ENCODE data around the gene PICALM.
"Not testable (repeated sequence)": the region's sequence is repeated elsewhere in the genome, so short reads cannot be mapped to it uniquely, and the experiment has no call there.

Gene PICALM

DNA sequence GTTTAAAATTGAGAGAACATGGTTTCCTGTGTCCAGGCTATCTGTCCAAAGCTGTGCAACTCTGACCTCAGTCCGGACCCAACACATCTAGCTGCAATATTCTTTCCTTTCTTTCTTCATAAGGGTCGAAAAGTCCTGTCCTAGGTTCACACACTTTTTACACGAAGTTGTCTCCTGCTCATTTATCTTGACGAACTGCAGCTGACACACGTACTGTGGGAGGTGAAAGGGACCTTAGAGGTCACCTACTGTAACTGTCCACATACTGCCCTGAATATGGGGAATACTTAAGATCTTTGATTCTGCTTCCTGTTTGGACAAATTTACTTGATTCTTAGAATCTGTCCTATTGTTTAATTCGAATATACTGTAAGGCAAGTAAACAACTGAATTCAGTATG lies 107.8 kb downstream of the PICALM start:
- no peak overlapping the region for H3K4me3 ChIP-seq (ENCODE audit: low read depth, low read length)
- POLR2A ChIA-PET, result no interaction called here
- no peak for DNase-seq (ENCODE audit: low read depth, low spot score)
- TF ChIP-seq, protein P1, sequence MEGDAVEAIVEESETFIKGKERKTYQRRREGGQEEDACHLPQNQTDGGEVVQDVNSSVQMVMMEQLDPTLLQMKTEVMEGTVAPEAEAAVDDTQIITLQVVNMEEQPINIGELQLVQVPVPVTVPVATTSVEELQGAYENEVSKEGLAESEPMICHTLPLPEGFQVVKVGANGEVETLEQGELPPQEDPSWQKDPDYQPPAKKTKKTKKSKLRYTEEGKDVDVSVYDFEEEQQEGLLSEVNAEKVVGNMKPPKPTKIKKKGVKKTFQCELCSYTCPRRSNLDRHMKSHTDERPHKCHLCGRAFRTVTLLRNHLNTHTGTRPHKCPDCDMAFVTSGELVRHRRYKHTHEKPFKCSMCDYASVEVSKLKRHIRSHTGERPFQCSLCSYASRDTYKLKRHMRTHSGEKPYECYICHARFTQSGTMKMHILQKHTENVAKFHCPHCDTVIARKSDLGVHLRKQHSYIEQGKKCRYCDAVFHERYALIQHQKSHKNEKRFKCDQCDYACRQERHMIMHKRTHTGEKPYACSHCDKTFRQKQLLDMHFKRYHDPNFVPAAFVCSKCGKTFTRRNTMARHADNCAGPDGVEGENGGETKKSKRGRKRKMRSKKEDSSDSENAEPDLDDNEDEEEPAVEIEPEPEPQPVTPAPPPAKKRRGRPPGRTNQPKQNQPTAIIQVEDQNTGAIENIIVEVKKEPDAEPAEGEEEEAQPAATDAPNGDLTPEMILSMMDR (IDR thresholded peaks at IDR 0.05; ENCODE audit: insufficient read depth, low read length, missing control alignments), result no peak
- CTCF ChIA-PET, result interaction anchor here (1.0 kb wide), 1 partner anchor 106 kb away, joined by 4 read pairs; the partner anchor contains the start of gene CCDC83

DNA sequence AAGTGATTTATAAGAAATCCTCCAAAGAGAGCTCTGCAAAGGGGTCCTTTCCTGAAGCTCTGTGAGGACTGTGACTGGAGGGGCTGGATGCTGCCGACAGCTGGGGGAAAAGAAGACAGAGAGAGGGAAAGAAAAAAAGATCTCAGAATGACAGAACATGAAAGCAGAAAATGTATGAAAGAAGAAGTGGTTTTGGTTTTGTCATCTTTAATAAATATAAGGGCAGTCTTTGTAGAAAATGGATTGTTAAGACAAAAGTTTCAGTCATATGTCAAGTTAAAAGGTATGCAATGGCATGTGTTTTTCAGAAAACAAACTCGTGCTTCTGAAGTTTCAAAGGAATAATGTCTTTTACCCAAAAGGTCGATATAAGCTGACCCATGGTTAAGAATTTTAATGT lies 108.2 kb downstream of the PICALM start:
- no peak for DNase-seq (ENCODE audit: low read depth, low spot score)
- POLR2A ChIA-PET, result no interaction called here
- no peak overlapping the region for H3K4me3 ChIP-seq (ENCODE audit: low read depth, low read length)
- TF ChIP-seq, protein P1 (IDR thresholded peaks at IDR 0.05; ENCODE audit: insufficient read depth, low read length, missing control alignments), result no peak
- CTCF ChIA-PET, result no interaction called here

DNA sequence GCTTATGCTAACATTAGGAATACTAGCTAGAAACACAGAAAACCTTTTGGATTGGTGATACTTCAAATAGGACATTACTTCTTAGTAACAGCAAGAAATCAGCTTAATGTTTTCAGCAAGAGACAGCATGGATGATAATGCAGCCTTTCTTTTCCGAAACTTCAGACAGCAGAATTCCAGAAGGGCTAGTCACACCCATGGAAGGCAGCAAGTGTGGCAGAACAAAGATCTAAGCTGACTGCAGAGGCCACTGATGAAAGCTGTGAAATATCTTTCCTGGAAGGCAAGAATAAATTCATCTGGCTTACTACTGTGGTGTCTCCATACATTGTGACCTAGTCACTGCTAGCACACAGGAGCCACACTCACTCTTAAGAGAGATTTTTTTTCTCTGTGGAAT lies 113.4 kb downstream of the PICALM start:
- ChIA-PET CTCF (interaction anchor here (0.8 to 2.0 kb wide), 9 partner anchors 12 to 345 kb away, joined by 3 to 6 read pairs (median 3); partner anchors contain the start of gene CCDC83), POLR2A (interaction anchor here (1.2 to 1.5 kb wide), 3 partner anchors 14 to 289 kb away, joined by 3 to 6 read pairs (median 5); partner anchors contain the start of genes CCDC83 and EED)
- TF ChIP-seq, protein P1 (IDR thresholded peaks at IDR 0.05; ENCODE audit: insufficient read depth, low read length, missing control alignments), result no peak
- no peak overlapping the region for H3K4me3 ChIP-seq (ENCODE audit: low read depth, low read length)
- peak; percentile 61 for DNase-seq (ENCODE audit: low read depth, low spot score)

- POLR2A ChIA-PET, result no interaction called here
- CTCF ChIA-PET, result interaction anchor here (2.4 kb wide), 1 partner anchor 99 kb away, joined by 6 read pairs; the partner anchor contains the start of gene CCDC83
- no peak overlapping the region for H3K4me3 ChIP-seq (ENCODE audit: low read depth, low read length)
- no peak for DNase-seq (ENCODE audit: low read depth, low spot score)
- TF ChIP-seq, protein P1 (IDR thresholded peaks at IDR 0.05; ENCODE audit: insufficient read depth, low read length, missing control alignments), result no peak
These were observed 115.3 kb downstream of the PICALM start for GRCh38 chr11:85953491-85954143.

DNA sequence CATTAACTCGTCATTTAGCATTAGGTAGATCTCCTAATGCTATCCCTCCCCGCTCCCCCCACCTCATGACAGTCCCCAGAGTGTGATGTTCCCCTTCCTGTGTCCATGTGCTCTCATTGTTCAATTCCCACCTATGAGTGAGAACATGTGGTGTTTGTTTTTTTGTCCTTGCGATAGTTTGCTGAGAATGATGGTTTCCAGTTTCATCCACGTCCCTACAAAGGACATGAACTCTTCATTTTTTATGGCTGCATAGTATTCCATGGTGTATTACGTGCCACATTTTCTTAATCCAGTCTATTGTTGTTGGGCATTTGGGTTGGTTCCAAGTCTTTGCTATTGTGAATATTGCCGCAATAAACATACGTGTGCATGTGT lies 116.8 kb downstream of the PICALM start:
- DNase-seq (ENCODE audit: low read depth, low spot score); H3K4me3 ChIP-seq (ENCODE audit: low read depth, low read length); CTCF ChIA-PET; POLR2A ChIA-PET: not testable (repeated sequence)

DNA sequence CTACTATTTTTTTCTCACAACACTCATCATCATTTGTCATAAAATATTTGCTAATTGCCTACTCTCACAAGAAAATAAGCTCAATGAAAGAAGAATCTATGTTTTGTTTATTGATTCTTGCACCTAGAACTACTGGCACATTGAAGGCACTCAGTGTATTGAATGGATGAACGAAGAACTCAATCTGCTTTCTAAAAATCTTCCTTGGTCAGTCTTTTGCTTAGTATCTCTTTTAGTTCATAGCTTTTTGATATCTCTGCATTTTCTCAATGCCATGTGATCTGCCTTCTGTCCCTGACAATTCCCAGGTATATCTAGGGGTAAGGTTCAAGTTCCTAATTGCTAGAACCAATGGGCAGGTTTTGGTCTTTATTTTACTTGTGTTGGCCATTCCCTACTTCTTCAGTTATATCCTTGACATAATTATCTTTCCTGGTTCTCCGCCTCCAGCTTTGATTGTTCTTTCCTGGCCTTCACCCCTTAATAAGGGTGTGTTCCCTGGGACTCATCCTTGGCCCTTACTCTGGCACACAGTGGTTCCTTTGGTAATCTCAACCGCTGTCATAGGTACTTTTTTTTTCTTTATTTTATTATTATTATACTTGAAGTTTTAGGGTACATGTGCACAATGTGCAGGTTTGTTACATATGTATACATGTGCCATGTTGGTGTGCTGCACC lies 117.3 kb downstream of the PICALM start:
- ChIA-PET POLR2A (no interaction called here), CTCF (interaction anchor here (1.1 kb wide), 1 partner anchor 242 kb away, joined by 3 read pairs; no protein-coding TSS in a partner anchor)
- TF ChIP-seq, protein P1 (IDR thresholded peaks at IDR 0.05; ENCODE audit: insufficient read depth, low read length, missing control alignments), result no peak
- H3K4me3 ChIP-seq (ENCODE audit: low read depth, low read length), result no peak overlapping the region
- no peak for DNase-seq (ENCODE audit: low read depth, low spot score)

Measured in AG04449 (cell line).